Measurements from ENCODE around the gene KBTBD12. TPM values are rescaled to one million over a fixed set of nuclear protein-coding genes. Genes with fewer than 3 reads are reported as not detected.

KBTBD12 gene
- total RNA-seq, 1 donor from 2014 or later, result 0.08 TPM

GRCh38 chr3:127975153-127976029, 60.4 kb downstream of the KBTBD12 start:
- no peaks in the 10 kb centered on the region for H3K27me3 ChIP-seq (ENCODE audit: control insufficient read depth, insufficient read depth, low read length)
- no peak for DNase-seq (ENCODE audit: low read depth)
- H3K4me3 ChIP-seq (ENCODE audit: low read depth, low read length), result no peak overlapping the region
- H3K36me3 ChIP-seq (ENCODE audit: control insufficient read depth, insufficient read depth, low read length), result no peaks in the 10 kb centered on the region
- no peak for TF ChIP-seq CTCF (IDR thresholded peaks at IDR 0.05; ENCODE audit: insufficient read depth, low read length, poor library complexity, severe bottlenecking)

- no peak for DNase-seq (ENCODE audit: low read depth)
- H3K4me3 ChIP-seq (ENCODE audit: low read depth, low read length), result no peak overlapping the region
- H3K36me3 ChIP-seq (ENCODE audit: control insufficient read depth, insufficient read depth, low read length), result no peaks in the 10 kb centered on the region
- peaks cover 2% of the 10 kb centered on the region for H3K27me3 ChIP-seq (ENCODE audit: control insufficient read depth, insufficient read depth, low read length)
- TF ChIP-seq CTCF (IDR thresholded peaks at IDR 0.05; ENCODE audit: insufficient read depth, low read length, poor library complexity, severe bottlenecking), result no peak
Measured at GRCh38 chr3:127978636-127979035, 63.6 kb downstream of the KBTBD12 start.

GRCh38 chr3:127979473-127979872, 64.4 kb downstream of the KBTBD12 start:
- H3K27me3 ChIP-seq (ENCODE audit: control insufficient read depth, insufficient read depth, low read length), result peaks cover 2% of the 10 kb centered on the region
- DNase-seq (ENCODE audit: low read depth), result no peak
- H3K36me3 ChIP-seq (ENCODE audit: control insufficient read depth, insufficient read depth, low read length), result no peaks in the 10 kb centered on the region
- no peak overlapping the region for H3K4me3 ChIP-seq (ENCODE audit: low read depth, low read length)
- no peak for TF ChIP-seq CTCF (IDR thresholded peaks at IDR 0.05; ENCODE audit: insufficient read depth, low read length, poor library complexity, severe bottlenecking)

- Histone ChIP-seq H3K27me3 (ENCODE audit: control insufficient read depth, insufficient read depth, low read length) (peaks cover 2% of the 10 kb centered on the region), H3K4me3 (ENCODE audit: low read depth, low read length) (no peak overlapping the region), H3K36me3 (ENCODE audit: control insufficient read depth, insufficient read depth, low read length) (no peaks in the 10 kb centered on the region)
- no peak for DNase-seq (ENCODE audit: low read depth)
- no peak for TF ChIP-seq CTCF (IDR thresholded peaks at IDR 0.05; ENCODE audit: insufficient read depth, low read length, poor library complexity, severe bottlenecking)
Measured at GRCh38 chr3:127981097-127981496, 66.1 kb downstream of the KBTBD12 start.

GRCh38 chr3:127982155-127982554, 67.1 kb downstream of the KBTBD12 start:
- Histone ChIP-seq H3K36me3 (ENCODE audit: control insufficient read depth, insufficient read depth, low read length) (no peaks in the 10 kb centered on the region), H3K4me3 (ENCODE audit: low read depth, low read length) (no peak overlapping the region), H3K27me3 (ENCODE audit: control insufficient read depth, insufficient read depth, low read length) (peaks cover 2% of the 10 kb centered on the region)
- no peak for TF ChIP-seq CTCF (IDR thresholded peaks at IDR 0.05; ENCODE audit: insufficient read depth, low read length, poor library complexity, severe bottlenecking)
- no peak for DNase-seq (ENCODE audit: low read depth)

Data from kidney epithelial cell (primary cell).